Adrenal gland (tissue), 12 donors: ENCODE results near the gene KIF24. TPM values are rescaled to one million over a fixed set of nuclear protein-coding genes. Genes with fewer than 3 reads are reported as not detected.
A peak's percentile ranks its signal among the peaks of the same experiment; 100 is the strongest.

Experiments
- DNase-seq, 7 donors: peaks; one replicate each; pipeline ENCODE4 v3.0.0-alpha.2; 2019 to 2020
- H3K27ac ChIP-seq, 5 donors: fragments of 200-600 bp; sonication (generic) in 4 of 5; 1 replicate in 3 of 5; 2 replicates in 2 of 5; pipeline versions ENCODE4 v1.5.1 to v1.8.0; 2016 to 2020; ENCODE audit warnings: mild to moderate bottlenecking in 1 of 5
- H3K27me3 ChIP-seq: fragments of 200-600 bp; 2 replicates; pipeline ENCODE4 v1.8.0; 2021
- H3K36me3 ChIP-seq, 2 donors: fragments of 200-600 bp; replicated peaks in 1 of 2; 1 replicate in 1 of 2; 2 replicates in 1 of 2; pipeline versions ENCODE4 v1.5.1 to v1.8.0; 2018 to 2022
- H3K4me1 ChIP-seq, 2 donors: fragments of 200-600 bp; replicated peaks in 1 of 2; 1 replicate in 1 of 2; 2 replicates in 1 of 2; pipeline versions ENCODE4 v1.5.1 to v1.8.0; 2018 to 2021
- H3K4me3 ChIP-seq, 4 donors: fragments of 200-600 bp; sonication (generic) in 3 of 4; one replicate each; pipeline ENCODE4 v1.5.1; 2016 to 2018
- H3K9me3 ChIP-seq, 3 donors: fragments of 200-600 bp; sonication (generic) in 1 of 3; replicated peaks in 1 of 3; 1 replicate in 2 of 3; 2 replicates in 1 of 3; pipeline versions ENCODE4 v1.5.1 to v1.8.0; 2016 to 2021
- CTCF ChIP-seq, 6 experiments: fragments of 450-650 bp in 4 of 6; fragments of 200-600 bp in 2 of 6; sonication (generic) in 1 of 6; IDR thresholded peaks; 1 replicate in 5 of 6; 2 replicates in 1 of 6; pipeline versions ENCODE4 v1.5.1 to v1.8.0; 2016 to 2021; ENCODE audit warnings: antibody characterized with exemption in 6 of 6, mild to moderate bottlenecking in 2 of 6, moderate library complexity in 1 of 6
- POLR2A ChIP-seq, 2 donors: fragments of 450-650 bp; IDR thresholded peaks; one replicate each; pipeline ENCODE4 v1.6.1; 2017; ENCODE audit warnings: antibody characterized with exemption in 2 of 2, mild to moderate bottlenecking in 2 of 2, moderate library complexity in 1 of 2
- WGBS, 4 donors: extraction: QIAGEN DNeasy Blood & Tissue Kit in 2 of 4; methylation state at CpG; one replicate each; pipeline versions ENCODE4 v1.1.5 to v1.1.7; 2013 to 2017; 5-methylcytosine and 5-hydroxymethylcytosine counted together
- intact Hi-C, 2 donors: fragments of 100-400 bp; cut with DNase I; formaldehyde crosslinking; loops; one replicate each; pipeline versions ENCODE4 v1.14.1 to v1.15.0; 2022 to 2023
- polyA plus RNA-seq, 3 donors: library from polyadenylated mRNA; stranded (reverse); fragments of 200-250 nt in 2 of 3; fragments of 350-450 nt in 1 of 3; fragmentation: Illumina TruSeq in 1 of 3; extraction: RNeasy Lipid Tissue Mini Kit (QIAGEN cat#74804) in 1 of 3; gene quantifications; one replicate each; pipeline ENCODE4 v1.2.3, GENCODE V29; 2013 to 2014
- total RNA-seq, 9 donors: library from RNA; depleted of rRNA in 4 of 9; stranded (reverse); fragments of >200 nt in 4 of 9; fragments of 120-200 nt in 1 of 9; fragmentation: NEBNext Ultra II Directional in 1 of 9; extraction: Animal tissue kit (Norgen Biotek cat#: 25700) in 1 of 9; gene quantifications; one replicate each; pipeline versions ENCODE4 v1.1.0 to v1.2.4, GENCODE V29; 2013 to 2023
- donor health status: healthy with polysubstance abuse.
- donor health status: Bipolar disorder and iron deficiency.
- donor health status: DM: yes; HTN: yes; CAD: no.
- donor health status: DM: no; HTN: no; CAD: no.
- donor health status: DM: no; HTN: no; CAD: no.
- donor health status: DM: yes; HTN: yes; CAD: no.

Gene KIF24
- total and polyA plus RNA-seq, 12 donors = 0.57 to 2.7 (median 1.2) TPM

- Histone ChIP-seq H3K4me3 (peak within 1 kb of the TSS in 3 of 4 donors; percentile 20 to 59 (median 46)), H3K36me3 (peaks cover 0 to 4% of the 10 kb centered on the region in 2 donors), H3K4me1 (peaks cover 10 to 33% of the 10 kb centered on the region in 2 donors), H3K27ac (peak within 1 kb of the TSS; percentile 18 to 80 (median 46)), H3K27me3 (no peaks in the 10 kb centered on the region), H3K9me3 (no peaks in the 10 kb centered on the region)
- peak; percentile 96 to 99 (median 98) for DNase-seq
- 0 to 5% (median 1%) methylated on average over 6 to 54 of the region's 54 CpGs for WGBS, 4 donors
- peak; percentile 36 to 87 for TF ChIP-seq POLR2A (IDR thresholded peaks at IDR 0.05)
- no peak for TF ChIP-seq CTCF (IDR thresholded peaks at IDR 0.05)
- intact Hi-C loops = loop anchor here in 1 of 2 donors (5.0 kb wide), 1 partner anchor 39 kb away; no protein-coding TSS in a partner anchor
Measured at GRCh38 chr9:34376596-34377403, 47.7 kb upstream of the KIF24 start, which contains the start of gene MYORG. Gene MYORG, minus strand, starts transcription at chr9:34376898. Its CDS starts 3,955 bp downstream, at chr9:34372943.

- DNase-seq = peak; percentile 59 to 76 (median 63)
- intact Hi-C loops = loop anchor here in 1 of 2 donors (5.0 kb wide), 1 partner anchor 39 kb away; no protein-coding TSS in a partner anchor
- Histone ChIP-seq H3K9me3 (no peaks in the 10 kb centered on the region), H3K4me1 (peaks cover 10 to 29% of the 10 kb centered on the region in 2 donors), H3K36me3 (peaks cover 0 to 11% of the 10 kb centered on the region in 2 donors), H3K4me3 (peak overlapping the region in 2 of 4 donors; percentile 46 to 59), H3K27ac (peak overlapping the region in 3 of 5 donors; percentile 42 to 80 (median 67)), H3K27me3 (no peaks in the 10 kb centered on the region)
- TF ChIP-seq CTCF (IDR thresholded peaks at IDR 0.05) (peak in 4 of 6 experiments; percentile 9 to 26 (median 13)), POLR2A (IDR thresholded peaks at IDR 0.05) (no peak)
- WGBS, 4 donors = 12 to 100% (median 19%) methylated on average over 1 to 22 of the region's 22 CpGs
Measured at GRCh38 chr9:34375901-34376595, 47.0 kb upstream of the KIF24 start.

- WGBS, 4 donors = 21 to 46% (median 42%) methylated on average over 4 to 5 of the region's 5 CpGs
- Histone ChIP-seq H3K36me3 (peaks cover 0 to 18% of the 10 kb centered on the region in 2 donors), H3K9me3 (no peaks in the 10 kb centered on the region), H3K27me3 (no peaks in the 10 kb centered on the region), H3K4me3 (no peak overlapping the region), H3K4me1 (peaks cover 5 to 19% of the 10 kb centered on the region in 2 donors), H3K27ac (peak overlapping the region in 1 of 5 donors; percentile 11)
- TF ChIP-seq POLR2A (IDR thresholded peaks at IDR 0.05) (peak in 1 of 2 donors; percentile 33), CTCF (IDR thresholded peaks at IDR 0.05) (no peak)
- intact Hi-C loops = loop anchor here in 1 of 2 donors (5.0 kb wide), 1 partner anchor 38 kb away; no protein-coding TSS in a partner anchor
- peak in 4 of 7 donors; percentile 46 to 73 (median 66) for DNase-seq
Measured at GRCh38 chr9:34374905-34375552, 46.0 kb upstream of the KIF24 start.
